Hepatocyte (in vitro differentiated cells): ENCODE data around the gene SLITRK5. TPM values are rescaled to one million over a fixed set of nuclear protein-coding genes. Genes with fewer than 3 reads are reported as not detected.

ENCODE experiments used
- DNase-seq: peaks from one replicate; pipeline ENCODE4 v3.0.0-alpha.2; 2016; ENCODE audit warnings: low spot score
- H2AFZ ChIP-seq: fragments of 200-600 bp; sonication (generic); 2 replicates; pipeline ENCODE4 v1.6.0; 2016; ENCODE audit warnings: antibody characterized with exemption, mild to moderate bottlenecking
- H3K27ac ChIP-seq: fragments of 200-600 bp; sonication (generic); 2 replicates; pipeline ENCODE4 v1.5.1; 2016; ENCODE audit warnings: mild to moderate bottlenecking
- H3K27me3 ChIP-seq: fragments of 200-600 bp; sonication (generic); 2 replicates; pipeline ENCODE4 v1.6.1; 2016
- H3K36me3 ChIP-seq: fragments of 200-600 bp; sonication (generic); replicated peaks from 2 replicates; pipeline ENCODE4 v1.5.1; 2016; ENCODE audit warnings: low read depth; ENCODE audit not compliant: insufficient read depth
- H3K4me1 ChIP-seq: fragments of 200-600 bp; sonication (generic); 2 replicates; pipeline ENCODE4 v1.5.1; 2016; ENCODE audit warnings: mild to moderate bottlenecking, moderate library complexity; ENCODE audit not compliant: insufficient read depth
- H3K4me2 ChIP-seq: fragments of 200-600 bp; sonication (generic); 2 replicates; pipeline ENCODE4 v1.6.0; 2016
- H3K4me3 ChIP-seq: fragments of 200-600 bp; sonication (generic); 2 replicates; pipeline ENCODE4 v1.5.1; 2016; ENCODE audit warnings: mild to moderate bottlenecking
- H3K79me2 ChIP-seq: fragments of 200-600 bp; sonication (generic); 2 replicates; pipeline ENCODE4 v1.6.0; 2017; ENCODE audit warnings: mild to moderate bottlenecking
- H3K9me2 ChIP-seq: fragments of 200-600 bp; sonication (generic); replicated peaks from 2 replicates; pipeline ENCODE4 v1.6.0; 2017; ENCODE audit warnings: mild to moderate bottlenecking; ENCODE audit not compliant: insufficient read depth
- H3K9me3 ChIP-seq: fragments of 200-600 bp; sonication (generic); 2 replicates; pipeline ENCODE4 v1.5.1; 2016; ENCODE audit warnings: low read depth, mild to moderate bottlenecking
- H4K20me1 ChIP-seq: fragments of 200-600 bp; sonication (generic); 2 replicates; pipeline ENCODE4 v1.6.0; 2016; ENCODE audit warnings: mild to moderate bottlenecking; ENCODE audit not compliant: insufficient read depth, poor library complexity, severe bottlenecking
- EZH2 ChIP-seq: fragments of 200-600 bp; sonication (generic); IDR thresholded peaks from 2 replicates; pipeline ENCODE4 v1.6.1; 2016; ENCODE audit warnings: antibody characterized with exemption, mild to moderate bottlenecking, borderline replicate concordance
- EZH2phosphoT487 ChIP-seq: fragments of 200-600 bp; sonication (generic); IDR thresholded peaks from one replicate; pipeline ENCODE4 v1.6.1; 2018; ENCODE audit warnings: antibody characterized with exemption, mild to moderate bottlenecking, low read depth, moderate library complexity; ENCODE audit not compliant: unreplicated experiment, severe bottlenecking
- WGBS: methylation state at CpG from one replicate; pipeline ENCODE4 v1.1.6; 2016; ENCODE audit warnings: low lambda C conversion rate; ENCODE audit errors: missing lambda C conversion rate; 5-methylcytosine and 5-hydroxymethylcytosine counted together
- polyA plus RNA-seq: library from polyadenylated mRNA; unstranded; fragments of >200 nt; fragmentation: Nextera tagmentation; extraction: Ambion mirVana; gene quantifications from 2 replicates; pipeline ENCODE4 v1.2.1, GENCODE V29; 2016
- total RNA-seq: library from RNA; depleted of rRNA; stranded (reverse); fragments of >200 nt; gene quantifications from 2 replicates; pipeline ENCODE4 v1.2.3, GENCODE V29; 2014
- TF ChIP-seq, protein P1 (sequence below): fragments of 200-600 bp; sonication (generic); IDR thresholded peaks from 2 replicates; pipeline ENCODE4 v1.5.1; 2016; ENCODE audit warnings: antibody characterized with exemption, mild to moderate bottlenecking; ENCODE audit not compliant: poor library complexity

The SLITRK5 gene
- total and polyA plus RNA-seq, 2 experiments from 2014 or later = 0.22 to 0.27 TPM

- no peaks in the 10 kb centered on the region for H3K4me1 ChIP-seq
- H4K20me1 ChIP-seq = no peaks in the 10 kb centered on the region
- no peaks in the 10 kb centered on the region for H3K9me2 ChIP-seq
- no peaks in the 10 kb centered on the region for H3K9me3 ChIP-seq
- 95% methylated on average over 1 of the region's 1 CpG for WGBS
- H3K27me3 ChIP-seq = no peaks in the 10 kb centered on the region
- H3K27ac ChIP-seq = no peak overlapping the region
- no peak overlapping the region for H3K4me3 ChIP-seq
- H3K36me3 ChIP-seq = no peaks in the 10 kb centered on the region
- H2AFZ ChIP-seq = no peak overlapping the region
- no peaks in the 10 kb centered on the region for H3K79me2 ChIP-seq
- DNase-seq = no peak
- TF ChIP-seq EZH2phosphoT487 (no peak), EZH2 (no peak)
- TF ChIP-seq, protein P1, sequence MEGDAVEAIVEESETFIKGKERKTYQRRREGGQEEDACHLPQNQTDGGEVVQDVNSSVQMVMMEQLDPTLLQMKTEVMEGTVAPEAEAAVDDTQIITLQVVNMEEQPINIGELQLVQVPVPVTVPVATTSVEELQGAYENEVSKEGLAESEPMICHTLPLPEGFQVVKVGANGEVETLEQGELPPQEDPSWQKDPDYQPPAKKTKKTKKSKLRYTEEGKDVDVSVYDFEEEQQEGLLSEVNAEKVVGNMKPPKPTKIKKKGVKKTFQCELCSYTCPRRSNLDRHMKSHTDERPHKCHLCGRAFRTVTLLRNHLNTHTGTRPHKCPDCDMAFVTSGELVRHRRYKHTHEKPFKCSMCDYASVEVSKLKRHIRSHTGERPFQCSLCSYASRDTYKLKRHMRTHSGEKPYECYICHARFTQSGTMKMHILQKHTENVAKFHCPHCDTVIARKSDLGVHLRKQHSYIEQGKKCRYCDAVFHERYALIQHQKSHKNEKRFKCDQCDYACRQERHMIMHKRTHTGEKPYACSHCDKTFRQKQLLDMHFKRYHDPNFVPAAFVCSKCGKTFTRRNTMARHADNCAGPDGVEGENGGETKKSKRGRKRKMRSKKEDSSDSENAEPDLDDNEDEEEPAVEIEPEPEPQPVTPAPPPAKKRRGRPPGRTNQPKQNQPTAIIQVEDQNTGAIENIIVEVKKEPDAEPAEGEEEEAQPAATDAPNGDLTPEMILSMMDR = no peak
- no peak overlapping the region for H3K4me2 ChIP-seq
Measured at GRCh38 chr13:87696458-87696857, 25.3 kb downstream of the SLITRK5 start.

GRCh38 chr13:87698268-87698667 lies 27.1 kb downstream of the SLITRK5 start:
- Histone ChIP-seq H3K79me2 (no peaks in the 10 kb centered on the region), H3K4me1 (no peaks in the 10 kb centered on the region), H3K27me3 (no peaks in the 10 kb centered on the region), H2AFZ (no peak overlapping the region), H3K9me3 (no peaks in the 10 kb centered on the region), H3K9me2 (no peaks in the 10 kb centered on the region), H3K4me2 (no peak overlapping the region), H4K20me1 (no peaks in the 10 kb centered on the region), H3K4me3 (no peak overlapping the region), H3K36me3 (no peaks in the 10 kb centered on the region), H3K27ac (no peak overlapping the region)
- WGBS = 93% methylated on average over 2 of the region's 2 CpGs
- TF ChIP-seq, protein P1 = no peak
- TF ChIP-seq EZH2phosphoT487 = no peak
- TF ChIP-seq EZH2 = no peak
- no peak for DNase-seq

DNA sequence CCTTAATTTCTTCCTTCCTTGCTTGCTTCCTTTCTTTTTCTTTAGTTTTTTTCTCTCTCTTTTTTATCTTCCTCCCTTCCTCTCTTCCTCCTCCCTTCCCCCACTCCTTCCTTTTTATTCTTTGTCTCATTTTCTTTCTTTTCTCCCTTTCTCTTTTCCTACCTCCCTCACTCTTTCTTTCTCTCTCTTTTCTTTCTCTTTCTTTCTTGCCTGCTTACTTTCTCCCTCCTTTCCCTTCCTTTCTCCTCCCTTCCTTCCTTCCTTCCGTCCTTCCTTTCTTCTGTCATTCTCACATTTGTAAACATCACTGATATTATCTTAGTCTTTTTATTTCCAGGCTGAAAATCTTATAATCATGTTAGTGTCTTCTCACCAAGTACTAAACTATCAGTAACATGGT lies 38.8 kb downstream of the SLITRK5 start:
- H3K4me3 ChIP-seq = no peak overlapping the region
- WGBS = 71% methylated on average over 1 of the region's 1 CpG
- no peak for DNase-seq
- H4K20me1 ChIP-seq = no peaks in the 10 kb centered on the region
- no peaks in the 10 kb centered on the region for H3K27me3 ChIP-seq
- no peak overlapping the region for H2AFZ ChIP-seq
- no peaks in the 10 kb centered on the region for H3K79me2 ChIP-seq
- no peaks in the 10 kb centered on the region for H3K4me1 ChIP-seq
- H3K9me3 ChIP-seq = no peaks in the 10 kb centered on the region
- no peak overlapping the region for H3K4me2 ChIP-seq
- H3K9me2 ChIP-seq = no peaks in the 10 kb centered on the region
- TF ChIP-seq EZH2phosphoT487 (no peak), EZH2 (no peak)
- TF ChIP-seq, protein P1 = no peak
- H3K36me3 ChIP-seq = no peaks in the 10 kb centered on the region
- H3K27ac ChIP-seq = no peak overlapping the region

DNA sequence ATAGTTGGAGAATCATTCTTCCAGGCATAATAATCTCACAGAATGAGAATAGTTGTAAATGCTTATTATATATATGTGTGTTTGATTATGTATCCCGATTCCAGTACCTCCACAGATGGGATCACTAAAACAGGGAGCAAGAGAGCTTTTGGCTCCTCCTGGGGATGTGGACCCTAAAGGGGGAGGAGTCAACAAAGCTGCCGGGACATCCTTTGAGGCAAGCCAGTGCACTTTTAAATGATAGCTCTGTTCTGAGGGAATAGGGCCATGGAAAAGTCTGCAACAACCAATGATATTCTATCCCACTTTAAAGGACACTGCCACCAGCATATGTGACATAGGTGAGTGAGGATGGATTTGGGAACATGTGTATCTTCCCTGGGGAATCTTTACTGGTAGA lies 40.8 kb downstream of the SLITRK5 start:
- Histone ChIP-seq H2AFZ (no peak overlapping the region), H3K4me2 (no peak overlapping the region), H3K4me3 (no peak overlapping the region), H3K27ac (no peak overlapping the region), H3K9me2 (no peaks in the 10 kb centered on the region), H4K20me1 (no peaks in the 10 kb centered on the region), H3K9me3 (no peaks in the 10 kb centered on the region), H3K79me2 (no peaks in the 10 kb centered on the region), H3K27me3 (no peaks in the 10 kb centered on the region), H3K36me3 (no peaks in the 10 kb centered on the region), H3K4me1 (no peaks in the 10 kb centered on the region)
- no peak for DNase-seq
- TF ChIP-seq, protein P1 = no peak
- no peak for TF ChIP-seq EZH2phosphoT487
- no peak for TF ChIP-seq EZH2
- WGBS = 68% methylated on average over 2 of the region's 2 CpGs
